H1 (cell line): Measurements from ENCODE around the gene PI4KA. TPM values are rescaled to one million over a fixed set of nuclear protein-coding genes. Genes with fewer than 3 reads are reported as not detected.

Source experiments
- ZNF274 ChIP-seq: IDR thresholded peaks from 2 replicates; pipeline ENCODE4 v1.7.0; 2012; ENCODE audit warnings: low read length, borderline replicate concordance; ENCODE audit errors: extremely low read depth
- polyA plus RNA-seq, 7 experiments: library from polyadenylated mRNA; depleted of rRNA in 3 of 7; stranded (reverse) in 5 of 7; unstranded in 2 of 7; fragments of >200 nt in 5 of 7; fragments of 200-250 nt in 2 of 7; gene quantifications; 1 replicate in 5 of 7; 2 replicates in 1 of 7; 4 replicates in 1 of 7; pipeline versions ENCODE4 v1.2.1 to v1.2.3, GENCODE V29; 2011 to 2013; ENCODE audit warnings: missing spikeins in 2 of 7, mixed read lengths in 2 of 7
- total RNA-seq: library from RNA; stranded (reverse); fragmentation: NEBNext Ultra II Directional; extraction: Animal tissue kit (Norgen Biotek cat#: 25700); gene quantifications from 2 replicates; pipeline ENCODE4 v1.2.1, GENCODE V29; 2021

The PI4KA gene
- total and polyA plus RNA-seq, 2 of the 8 experiments (the other 6 are each of a cell fraction or from before 2014, with no cell fraction given): 22.5 to 37.7 TPM

GRCh38 chr22:20865875-20866445 lies 7.3 kb upstream of the PI4KA start (continued):
- TF ChIP-seq ZNF274: no peak
